ENCODE measurements around the gene AGAP3.

The AGAP3 gene

DNA sequence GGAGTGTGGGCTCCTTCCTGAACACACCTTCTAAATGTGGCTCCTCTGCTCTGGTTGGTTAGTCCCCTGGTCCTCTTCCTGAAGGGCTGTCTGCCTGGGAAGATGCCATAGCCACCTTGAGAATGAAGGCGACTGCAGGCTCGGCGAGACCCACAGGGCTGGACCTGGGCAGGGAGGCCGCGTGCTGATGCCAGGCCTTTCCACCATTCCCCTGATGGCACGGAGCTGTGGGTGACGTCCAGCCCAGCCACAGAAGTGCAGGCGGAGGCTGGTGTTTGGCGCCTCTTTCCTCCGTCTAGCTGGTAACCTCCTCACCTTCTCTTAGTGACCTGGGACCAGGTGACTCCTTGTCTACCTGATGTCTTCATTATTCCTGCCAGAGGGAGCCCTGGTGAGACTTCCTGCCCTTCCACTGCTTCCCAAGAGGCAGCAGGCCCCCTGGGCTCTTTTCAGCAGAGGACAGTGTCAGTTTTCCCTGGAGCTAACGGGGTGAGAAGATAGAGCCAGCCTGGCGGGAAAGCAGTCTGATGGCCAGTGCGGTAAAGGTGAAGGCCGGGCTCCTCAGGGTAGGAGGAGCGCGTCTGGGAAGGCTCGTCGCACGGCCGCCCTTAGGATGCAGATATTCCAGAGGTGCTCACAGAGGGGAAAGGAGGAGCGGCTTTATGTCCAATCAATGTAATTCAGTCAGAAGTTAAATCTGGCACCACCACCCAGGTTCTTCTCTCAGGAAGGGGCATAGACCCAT is 46.4 kb downstream of the AGAP3 start:
- Histone ChIP-seq H3K4ac (ENCODE audit: low read depth, low read length) (no peak overlapping the region), H2BK120ac (ENCODE audit: insufficient read depth, low read length, poor library complexity) (no peak overlapping the region), H4K8ac (ENCODE audit: low read depth, low read length) (no peak overlapping the region), H3K79me1 (ENCODE audit: low read length) (no peaks in the 10 kb centered on the region), H2AK5ac (ENCODE audit: low read length) (no peak overlapping the region), H3K4me1 (ENCODE audit: control insufficient read depth in 1 of 2, insufficient read depth in 2 of 2, low read length in 2 of 2) (peaks cover 0 to 3% of the 10 kb centered on the region in 2 experiments), H4K91ac (ENCODE audit: low read depth, low read length) (no peak overlapping the region), H4K12ac (ENCODE audit: low read depth, low read length) (no peak overlapping the region), H3K27ac (ENCODE audit: low read depth, low read length) (no peak overlapping the region), H2BK5ac (ENCODE audit: low read depth, low read length, poor library complexity) (no peak overlapping the region), H3K9me3 (ENCODE audit: insufficient read depth, low read depth, low read length) (no peaks in the 10 kb centered on the region), H3K9ac (ENCODE audit: low read length) (no peak overlapping the region), H3K36me3 (ENCODE audit: control insufficient read depth in 1 of 2, insufficient read depth in 2 of 2, low read length in 2 of 2) (peaks cover 96 to 97% of the 10 kb centered on the region in 2 experiments), H2BK12ac (ENCODE audit: low read length) (no peak overlapping the region), H3K4me2 (ENCODE audit: low read length) (no peak overlapping the region), H3K27me3 (ENCODE audit: insufficient read depth, low read length) (no peaks in the 10 kb centered on the region), H3K18ac (ENCODE audit: low read length) (no peak overlapping the region), H3K79me2 (ENCODE audit: control insufficient read depth, insufficient read depth, low read length, poor library complexity) (no peaks in the 10 kb centered on the region), H3K14ac (ENCODE audit: low read length) (no peak overlapping the region), H2AFZ (ENCODE audit: insufficient read depth, low read length, poor library complexity) (no peak overlapping the region), H3K23ac (ENCODE audit: low read length) (no peak overlapping the region), H3K4me3 (ENCODE audit: low read depth, low read length) (no peak overlapping the region)
- WGBS (ENCODE audit: extremely low coverage, insufficient coverage, insufficient read length) = no CpG with 5 or more reads among the region's 21 CpGs
- DNase-seq = no peak

- DNase-seq = no peak
- no peak overlapping the region for H2BK5ac ChIP-seq (ENCODE audit: low read depth, low read length, poor library complexity)
These were observed 47.2 kb downstream of the AGAP3 start for GRCh38 chr7:151133266-151133985.

GRCh38 chr7:151133986-151134742 is 47.9 kb downstream of the AGAP3 start:
- Histone ChIP-seq H4K91ac (ENCODE audit: low read depth, low read length) (no peak overlapping the region), H2BK5ac (ENCODE audit: low read depth, low read length, poor library complexity) (no peak overlapping the region), H3K4me3 (ENCODE audit: low read depth, low read length) (no peak overlapping the region), H2AFZ (ENCODE audit: insufficient read depth, low read length, poor library complexity) (no peak overlapping the region), H3K9ac (ENCODE audit: low read length) (no peak overlapping the region), H2BK120ac (ENCODE audit: insufficient read depth, low read length, poor library complexity) (no peak overlapping the region), H3K36me3 (ENCODE audit: control insufficient read depth in 1 of 2, insufficient read depth in 2 of 2, low read length in 2 of 2) (peaks cover 94 to 96% of the 10 kb centered on the region in 2 experiments), H3K4ac (ENCODE audit: low read depth, low read length) (no peak overlapping the region), H3K27me3 (ENCODE audit: insufficient read depth, low read length) (no peaks in the 10 kb centered on the region), H4K12ac (ENCODE audit: low read depth, low read length) (no peak overlapping the region), H2BK12ac (ENCODE audit: low read length) (no peak overlapping the region), H3K4me2 (ENCODE audit: low read length) (no peak overlapping the region), H4K8ac (ENCODE audit: low read depth, low read length) (no peak overlapping the region), H3K18ac (ENCODE audit: low read length) (no peak overlapping the region), H3K79me1 (ENCODE audit: low read length) (no peaks in the 10 kb centered on the region), H3K23ac (ENCODE audit: low read length) (no peak overlapping the region), H3K27ac (ENCODE audit: low read depth, low read length) (no peak overlapping the region), H2AK5ac (ENCODE audit: low read length) (no peak overlapping the region), H3K79me2 (ENCODE audit: control insufficient read depth, insufficient read depth, low read length, poor library complexity) (no peaks in the 10 kb centered on the region), H3K4me1 (ENCODE audit: control insufficient read depth in 1 of 2, insufficient read depth in 2 of 2, low read length in 2 of 2) (peaks cover 0 to 3% of the 10 kb centered on the region in 2 experiments), H3K9me3 (ENCODE audit: insufficient read depth, low read depth, low read length) (no peaks in the 10 kb centered on the region), H3K14ac (ENCODE audit: low read length) (no peak overlapping the region)
- WGBS (ENCODE audit: extremely low coverage, insufficient coverage, insufficient read length) = no CpG with 5 or more reads among the region's 24 CpGs
- DNase-seq = no peak

More at GRCh38 chr7:151133266-151133985, 47.2 kb downstream of the AGAP3 start:
- Histone ChIP-seq H3K23ac (ENCODE audit: low read length) (no peak overlapping the region), H2AFZ (ENCODE audit: insufficient read depth, low read length, poor library complexity) (no peak overlapping the region), H3K27me3 (ENCODE audit: insufficient read depth, low read length) (no peaks in the 10 kb centered on the region), H3K9me3 (ENCODE audit: insufficient read depth, low read depth, low read length) (no peaks in the 10 kb centered on the region), H3K4me3 (ENCODE audit: low read depth, low read length) (no peak overlapping the region), H3K9ac (ENCODE audit: low read length) (no peak overlapping the region), H3K18ac (ENCODE audit: low read length) (no peak overlapping the region), H3K14ac (ENCODE audit: low read length) (no peak overlapping the region), H4K12ac (ENCODE audit: low read depth, low read length) (no peak overlapping the region), H2BK12ac (ENCODE audit: low read length) (no peak overlapping the region), H3K36me3 (ENCODE audit: control insufficient read depth in 1 of 2, insufficient read depth in 2 of 2, low read length in 2 of 2) (peaks cover 96 to 97% of the 10 kb centered on the region in 2 experiments), H3K79me2 (ENCODE audit: control insufficient read depth, insufficient read depth, low read length, poor library complexity) (no peaks in the 10 kb centered on the region), H3K79me1 (ENCODE audit: low read length) (no peaks in the 10 kb centered on the region), H3K4ac (ENCODE audit: low read depth, low read length) (no peak overlapping the region), H4K8ac (ENCODE audit: low read depth, low read length) (no peak overlapping the region), H3K4me1 (ENCODE audit: control insufficient read depth in 1 of 2, insufficient read depth in 2 of 2, low read length in 2 of 2) (peaks cover 0 to 3% of the 10 kb centered on the region in 2 experiments), H2BK120ac (ENCODE audit: insufficient read depth, low read length, poor library complexity) (no peak overlapping the region), H2AK5ac (ENCODE audit: low read length) (no peak overlapping the region), H4K91ac (ENCODE audit: low read depth, low read length) (no peak overlapping the region), H3K4me2 (ENCODE audit: low read length) (no peak overlapping the region), H3K27ac (ENCODE audit: low read depth, low read length) (no peak overlapping the region)
- no CpG with 5 or more reads among the region's 16 CpGs for WGBS (ENCODE audit: extremely low coverage, insufficient coverage, insufficient read length)

GRCh38 chr7:151134743-151135524 is 48.7 kb downstream of the AGAP3 start:
- H3K23ac ChIP-seq (ENCODE audit: low read length) = no peak overlapping the region
- H3K18ac ChIP-seq (ENCODE audit: low read length) = no peak overlapping the region
- H2AFZ ChIP-seq (ENCODE audit: insufficient read depth, low read length, poor library complexity) = no peak overlapping the region
- H3K4me2 ChIP-seq (ENCODE audit: low read length) = no peak overlapping the region
- no peaks in the 10 kb centered on the region for H3K79me2 ChIP-seq (ENCODE audit: control insufficient read depth, insufficient read depth, low read length, poor library complexity)
- no peak overlapping the region for H3K14ac ChIP-seq (ENCODE audit: low read length)
- peaks cover 91 to 96% of the 10 kb centered on the region in 2 experiments for H3K36me3 ChIP-seq (ENCODE audit: control insufficient read depth in 1 of 2, insufficient read depth in 2 of 2, low read length in 2 of 2)
- no peaks in the 10 kb centered on the region for H3K27me3 ChIP-seq (ENCODE audit: insufficient read depth, low read length)
- no peaks in the 10 kb centered on the region for H3K9me3 ChIP-seq (ENCODE audit: insufficient read depth, low read depth, low read length)
- no peak overlapping the region for H4K8ac ChIP-seq (ENCODE audit: low read depth, low read length)
- H2BK12ac ChIP-seq (ENCODE audit: low read length) = no peak overlapping the region
- no peak overlapping the region for H2BK120ac ChIP-seq (ENCODE audit: insufficient read depth, low read length, poor library complexity)
- no peak overlapping the region for H3K4me3 ChIP-seq (ENCODE audit: low read depth, low read length)
- no CpG with 5 or more reads among the region's 14 CpGs for WGBS (ENCODE audit: extremely low coverage, insufficient coverage, insufficient read length)
- no peak overlapping the region for H3K4ac ChIP-seq (ENCODE audit: low read depth, low read length)
- H2BK5ac ChIP-seq (ENCODE audit: low read depth, low read length, poor library complexity) = no peak overlapping the region
- DNase-seq = no peak
- H4K91ac ChIP-seq (ENCODE audit: low read depth, low read length) = no peak overlapping the region
- H3K27ac ChIP-seq (ENCODE audit: low read depth, low read length) = no peak overlapping the region
- no peak overlapping the region for H3K9ac ChIP-seq (ENCODE audit: low read length)
- H2AK5ac ChIP-seq (ENCODE audit: low read length) = no peak overlapping the region
- peaks cover 0 to 3% of the 10 kb centered on the region in 2 experiments for H3K4me1 ChIP-seq (ENCODE audit: control insufficient read depth in 1 of 2, insufficient read depth in 2 of 2, low read length in 2 of 2)
- no peak overlapping the region for H4K12ac ChIP-seq (ENCODE audit: low read depth, low read length)
- H3K79me1 ChIP-seq (ENCODE audit: low read length) = no peaks in the 10 kb centered on the region

Data from trophoblast cell (in vitro differentiated cells and primary cell).